SU-DHL-6 (cell line): ENCODE results near the gene RUNX1.

ENCODE experiments used
- CTCF ChIP-seq: fragments of 200-600 bp; sonication (generic); IDR thresholded peaks from one replicate; pipeline ENCODE4 v1.5.1; 2017; ENCODE audit warnings: antibody characterized with exemption, mild to moderate bottlenecking, low read length, moderate library complexity; ENCODE audit not compliant: insufficient read depth, poor library complexity, severe bottlenecking
- EZH2phosphoT487 ChIP-seq: fragments of 200-600 bp; sonication (generic), shearing (Covaris generic); conservative IDR thresholded peaks from 2 replicates; pipeline ENCODE4 v1.6.1; 2018; ENCODE audit warnings: mild to moderate bottlenecking, antibody characterized with exemption, low read length, moderate library complexity, mixed read lengths

DNA sequence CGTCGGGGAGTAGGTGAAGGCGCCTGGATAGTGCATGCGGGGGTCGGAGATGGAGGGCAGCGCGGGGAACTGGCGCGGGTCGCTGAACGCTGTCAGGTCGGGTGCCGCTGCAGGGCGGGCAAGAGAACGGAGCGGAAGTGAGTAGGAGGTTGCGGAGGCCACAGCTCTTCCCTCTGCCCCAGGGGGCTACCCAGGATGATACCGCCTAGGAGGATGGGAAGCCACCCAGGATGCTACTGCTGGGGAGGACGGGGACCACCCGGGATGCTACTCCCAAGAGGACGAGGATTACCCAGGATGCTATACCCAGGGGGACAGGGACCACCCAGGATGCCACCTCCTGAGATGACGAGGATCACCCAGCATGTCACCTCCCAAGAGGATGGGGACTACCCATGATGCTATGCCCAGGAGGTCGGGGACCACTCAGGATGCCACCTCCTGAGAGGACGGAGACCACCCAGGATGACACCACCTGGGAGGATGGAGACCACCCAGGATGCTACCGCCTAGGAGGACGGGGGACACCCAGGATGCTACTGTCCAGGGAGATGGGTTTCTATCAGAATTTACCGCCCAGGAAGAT is 256.5 kb downstream of the RUNX1 start:
- TF ChIP-seq CTCF = no peak
- no peak for TF ChIP-seq EZH2phosphoT487
